ENCODE measurements around the gene ZNF578.
"Not testable (repeated sequence)": the region's sequence is repeated elsewhere in the genome, so short reads cannot be mapped to it uniquely, and the experiment has no call there.

- not testable (repeated sequence) for TF ChIP-seq CTCF, POLR2A (IDR thresholded peaks at IDR 0.05)
Measured at GRCh38 chr19:52485064-52485463, 31.7 kb downstream of the ZNF578 start.

Measured in thyroid gland (tissue), 4 donors.